ENCODE measurements around the gene PRKN.

PRKN gene

DNA sequence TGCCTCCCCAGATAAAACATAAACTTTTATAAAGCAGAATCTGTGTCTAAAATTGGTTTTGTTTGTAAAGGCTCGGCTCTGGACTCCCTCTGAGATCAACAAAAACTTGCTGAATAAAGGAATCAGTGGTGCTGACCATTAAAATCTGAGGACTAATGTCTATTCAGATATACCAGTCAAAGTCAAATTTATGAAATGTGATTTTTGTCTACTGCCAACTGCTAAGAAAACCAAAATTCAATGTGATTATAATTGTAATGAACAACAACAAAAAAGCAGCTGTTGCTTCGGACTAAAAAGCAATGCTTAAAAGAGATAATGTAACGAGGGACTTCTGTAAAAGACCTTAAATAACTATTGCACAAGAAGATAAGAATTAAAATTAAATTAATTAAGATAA, 26.6 kb downstream of the PRKN start:
- no peak for TF ChIP-seq CTCF (IDR thresholded peaks at IDR 0.05; ENCODE audit: low read length)
- no peak for TF ChIP-seq EZH2 (optimal IDR thresholded peaks at IDR 0.05; ENCODE audit: low read depth, low read length)
- TF ChIP-seq EZH2phosphoT487 (IDR thresholded peaks at IDR 0.05; ENCODE audit: low read length), result no peak
- no peak for DNase-seq
- H3K79me2 ChIP-seq (ENCODE audit: low read length), result no peaks in the 10 kb centered on the region
- no peaks in the 10 kb centered on the region for H3K9me2 ChIP-seq (replicated peaks; ENCODE audit: insufficient read depth, low read length)
- no peaks in the 10 kb centered on the region for H3F3A ChIP-seq (ENCODE audit: insufficient read depth, low read length)
- no peak overlapping the region for H3K27ac ChIP-seq (ENCODE audit: low read length)
- no peaks in the 10 kb centered on the region for H3K9me3 ChIP-seq (replicated peaks; ENCODE audit: insufficient read depth, low read length)
- no peaks in the 10 kb centered on the region for H4K20me1 ChIP-seq (ENCODE audit: insufficient read depth, low read length)
- no peak overlapping the region for H3K9ac ChIP-seq (ENCODE audit: low read length)
- H3K4me1 ChIP-seq (ENCODE audit: low read length), result no peaks in the 10 kb centered on the region
- H3K27me3 ChIP-seq (replicated peaks; ENCODE audit: insufficient read depth, low read length), result no peaks in the 10 kb centered on the region
- no peak overlapping the region for H3K4me3 ChIP-seq (ENCODE audit: low read length)
- no peak overlapping the region for H3K4me2 ChIP-seq (ENCODE audit: low read depth, low read length)
- H3K36me3 ChIP-seq (replicated peaks; ENCODE audit: insufficient read depth, low read length), result no peaks in the 10 kb centered on the region
- no peak overlapping the region for H2AFZ ChIP-seq (ENCODE audit: low read length)

DNA sequence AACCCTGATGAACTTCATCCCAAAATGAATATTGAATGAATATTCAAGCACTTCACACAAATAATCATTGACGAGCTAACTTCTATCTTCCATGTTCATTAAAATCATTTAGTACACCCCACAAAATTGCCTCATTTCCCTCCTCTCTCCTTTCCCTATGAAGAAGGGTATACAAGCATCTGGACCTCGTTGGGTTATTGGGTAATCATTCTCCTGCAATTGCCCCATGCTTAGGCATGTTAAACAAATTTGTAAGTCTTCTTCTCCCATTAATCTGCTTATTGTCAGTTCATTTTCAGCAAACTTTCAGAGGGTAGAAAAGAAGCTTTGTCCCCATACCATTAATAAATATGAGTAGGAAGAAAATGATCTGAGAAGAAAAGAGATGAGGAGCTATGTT, 27.6 kb downstream of the PRKN start:
- no peak overlapping the region for H3K27ac ChIP-seq (ENCODE audit: low read length)
- H3K9ac ChIP-seq (ENCODE audit: low read length), result no peak overlapping the region
- no peaks in the 10 kb centered on the region for H3K36me3 ChIP-seq (replicated peaks; ENCODE audit: insufficient read depth, low read length)
- H4K20me1 ChIP-seq (ENCODE audit: insufficient read depth, low read length), result no peaks in the 10 kb centered on the region
- TF ChIP-seq EZH2 (optimal IDR thresholded peaks at IDR 0.05; ENCODE audit: low read depth, low read length) (no peak), EZH2phosphoT487 (IDR thresholded peaks at IDR 0.05; ENCODE audit: low read length) (no peak), CTCF (IDR thresholded peaks at IDR 0.05; ENCODE audit: low read length) (no peak)
- H3K4me1 ChIP-seq (ENCODE audit: low read length), result no peaks in the 10 kb centered on the region
- no peaks in the 10 kb centered on the region for H3F3A ChIP-seq (ENCODE audit: insufficient read depth, low read length)
- H3K27me3 ChIP-seq (replicated peaks; ENCODE audit: insufficient read depth, low read length), result no peaks in the 10 kb centered on the region
- no peak overlapping the region for H2AFZ ChIP-seq (ENCODE audit: low read length)
- DNase-seq, result no peak
- H3K9me3 ChIP-seq (replicated peaks; ENCODE audit: insufficient read depth, low read length), result no peaks in the 10 kb centered on the region
- no peaks in the 10 kb centered on the region for H3K9me2 ChIP-seq (replicated peaks; ENCODE audit: insufficient read depth, low read length)
- no peak overlapping the region for H3K4me2 ChIP-seq (ENCODE audit: low read depth, low read length)
- no peaks in the 10 kb centered on the region for H3K79me2 ChIP-seq (ENCODE audit: low read length)
- H3K4me3 ChIP-seq (ENCODE audit: low read length), result no peak overlapping the region

GRCh38 chr6:162698440-162698839, 29.1 kb downstream of the PRKN start:
- no peaks in the 10 kb centered on the region for H3K4me1 ChIP-seq (ENCODE audit: low read length)
- no peaks in the 10 kb centered on the region for H3K9me3 ChIP-seq (replicated peaks; ENCODE audit: insufficient read depth, low read length)
- TF ChIP-seq EZH2phosphoT487 (IDR thresholded peaks at IDR 0.05; ENCODE audit: low read length), result no peak
- no peak for TF ChIP-seq EZH2 (optimal IDR thresholded peaks at IDR 0.05; ENCODE audit: low read depth, low read length)
- TF ChIP-seq CTCF (IDR thresholded peaks at IDR 0.05; ENCODE audit: low read length), result no peak
- no peak overlapping the region for H3K27ac ChIP-seq (ENCODE audit: low read length)
- no peak overlapping the region for H3K9ac ChIP-seq (ENCODE audit: low read length)
- no peaks in the 10 kb centered on the region for H3F3A ChIP-seq (ENCODE audit: insufficient read depth, low read length)
- no peak overlapping the region for H3K4me3 ChIP-seq (ENCODE audit: low read length)
- H2AFZ ChIP-seq (ENCODE audit: low read length), result no peak overlapping the region
- no peaks in the 10 kb centered on the region for H3K79me2 ChIP-seq (ENCODE audit: low read length)
- H3K27me3 ChIP-seq (replicated peaks; ENCODE audit: insufficient read depth, low read length), result no peaks in the 10 kb centered on the region
- H3K36me3 ChIP-seq (replicated peaks; ENCODE audit: insufficient read depth, low read length), result no peaks in the 10 kb centered on the region
- no peaks in the 10 kb centered on the region for H4K20me1 ChIP-seq (ENCODE audit: insufficient read depth, low read length)
- no peak for DNase-seq
- no peak overlapping the region for H3K4me2 ChIP-seq (ENCODE audit: low read depth, low read length)
- H3K9me2 ChIP-seq (replicated peaks; ENCODE audit: insufficient read depth, low read length), result no peaks in the 10 kb centered on the region
